ENCODE data around the gene WDFY4. TPM values are rescaled to one million over a fixed set of nuclear protein-coding genes. Genes with fewer than 3 reads are reported as not detected.

WDFY4 gene
- polyA plus RNA-seq, 1 donor (not counting 4 experiments of a cell fraction or from before 2014, with no cell fraction given) = 0.04 TPM

DNA sequence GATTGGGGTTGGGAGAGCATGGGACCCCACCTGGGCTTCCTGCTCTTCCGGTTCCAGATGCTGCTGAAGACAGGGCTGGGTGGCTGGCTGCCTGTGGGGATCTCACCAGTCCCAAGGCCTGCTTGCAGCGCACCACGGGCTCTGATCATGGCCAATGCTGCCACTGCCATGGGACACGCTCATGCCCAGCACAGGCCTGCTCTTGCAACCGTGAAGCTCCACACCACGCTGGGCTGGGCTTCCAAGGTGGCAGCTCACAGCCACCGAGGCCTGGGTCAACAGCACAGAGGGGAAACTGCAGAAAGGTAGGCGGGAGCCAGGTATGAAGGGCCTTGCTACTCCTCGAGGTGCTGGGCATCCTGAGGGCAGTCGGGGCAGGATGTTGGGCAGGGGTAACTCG is 327.1 kb downstream of the WDFY4 start:
- TF ChIP-seq, protein P1, sequence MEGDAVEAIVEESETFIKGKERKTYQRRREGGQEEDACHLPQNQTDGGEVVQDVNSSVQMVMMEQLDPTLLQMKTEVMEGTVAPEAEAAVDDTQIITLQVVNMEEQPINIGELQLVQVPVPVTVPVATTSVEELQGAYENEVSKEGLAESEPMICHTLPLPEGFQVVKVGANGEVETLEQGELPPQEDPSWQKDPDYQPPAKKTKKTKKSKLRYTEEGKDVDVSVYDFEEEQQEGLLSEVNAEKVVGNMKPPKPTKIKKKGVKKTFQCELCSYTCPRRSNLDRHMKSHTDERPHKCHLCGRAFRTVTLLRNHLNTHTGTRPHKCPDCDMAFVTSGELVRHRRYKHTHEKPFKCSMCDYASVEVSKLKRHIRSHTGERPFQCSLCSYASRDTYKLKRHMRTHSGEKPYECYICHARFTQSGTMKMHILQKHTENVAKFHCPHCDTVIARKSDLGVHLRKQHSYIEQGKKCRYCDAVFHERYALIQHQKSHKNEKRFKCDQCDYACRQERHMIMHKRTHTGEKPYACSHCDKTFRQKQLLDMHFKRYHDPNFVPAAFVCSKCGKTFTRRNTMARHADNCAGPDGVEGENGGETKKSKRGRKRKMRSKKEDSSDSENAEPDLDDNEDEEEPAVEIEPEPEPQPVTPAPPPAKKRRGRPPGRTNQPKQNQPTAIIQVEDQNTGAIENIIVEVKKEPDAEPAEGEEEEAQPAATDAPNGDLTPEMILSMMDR (optimal IDR thresholded peaks at IDR 0.05 in 1 of 3, IDR thresholded peaks at IDR 0.05 in 1 of 3, conservative IDR thresholded peaks at IDR 0.05 in 1 of 3; ENCODE audit: extremely low read depth in 1 of 3, insufficient read depth in 2 of 3, low read length in 3 of 3) = no peak
- TF ChIP-seq EZH2 (IDR thresholded peaks at IDR 0.05; ENCODE audit: low read length) = no peak
- Histone ChIP-seq H3K27me3 (ENCODE audit: control insufficient read depth, extremely low read depth, insufficient read depth, low read length) (no peaks in the 10 kb centered on the region), H3K9me3 (ENCODE audit: control insufficient read depth, low read depth, low read length) (no peaks in the 10 kb centered on the region), H3K9me1 (ENCODE audit: control insufficient read depth, extremely low read depth, insufficient read depth, low read length) (no peaks in the 10 kb centered on the region), H3K4me2 (ENCODE audit: control insufficient read depth, extremely low read depth, insufficient read depth, low read depth, low read length) (no peak overlapping the region), H3K4me3 (ENCODE audit: control insufficient read depth in 2 of 3, extremely low read depth in 1 of 3, insufficient read depth in 2 of 3, low read depth in 1 of 3, low read length in 3 of 3) (no peak overlapping the region), H3K4me1 (ENCODE audit: control insufficient read depth, extremely low read depth, insufficient read depth, low read length) (no peaks in the 10 kb centered on the region), H3K27ac (ENCODE audit: control insufficient read depth, insufficient read depth, low read length) (no peak overlapping the region), H2AFZ (ENCODE audit: control insufficient read depth, low read length) (no peak overlapping the region), H3K79me2 (ENCODE audit: control insufficient read depth, insufficient read depth, low read length) (no peaks in the 10 kb centered on the region), H4K20me1 (ENCODE audit: control insufficient read depth, extremely low read depth, insufficient read depth, low read length) (no peaks in the 10 kb centered on the region), H3K36me3 (ENCODE audit: control insufficient read depth in 2 of 2, extremely low read depth in 1 of 2, insufficient read depth in 2 of 2, low read length in 2 of 2) (no peaks in the 10 kb centered on the region), H3K9ac (ENCODE audit: control insufficient read depth, extremely low read depth, insufficient read depth, low read length) (no peak overlapping the region)
- DNase-seq (ENCODE audit: low read depth, low spot score) (no peak), FAIRE-seq (no peak)
- dilution Hi-C loops (cut with MboI; ENCODE audit: extremely low pct_ligation_motif_present, low sequenced_read_pairs) = no loop called here

DNA sequence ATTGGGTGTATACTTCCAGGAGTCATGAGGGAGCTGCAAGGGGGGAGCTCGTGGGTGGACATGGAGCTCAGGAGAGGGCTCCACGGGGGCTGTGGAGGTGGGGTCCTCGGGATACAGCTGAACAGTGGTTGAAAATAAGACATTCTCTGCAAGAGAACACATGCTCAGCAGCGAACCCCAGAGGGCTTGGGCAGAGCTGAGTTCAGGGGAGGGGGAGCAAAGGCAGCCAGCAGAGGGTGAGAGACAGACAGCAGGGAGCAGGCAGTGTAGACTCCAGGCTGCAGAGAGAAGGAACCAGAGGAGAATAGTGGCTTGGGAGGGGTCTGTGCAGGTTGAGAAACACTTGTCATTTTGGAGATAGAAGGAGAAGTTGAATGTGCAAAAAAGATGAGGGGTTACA is 327.9 kb downstream of the WDFY4 start:
- TF ChIP-seq, protein P1 (optimal IDR thresholded peaks at IDR 0.05 in 1 of 3, IDR thresholded peaks at IDR 0.05 in 1 of 3, conservative IDR thresholded peaks at IDR 0.05 in 1 of 3; ENCODE audit: extremely low read depth in 1 of 3, insufficient read depth in 2 of 3, low read length in 3 of 3) = no peak
- no peak for TF ChIP-seq EZH2 (IDR thresholded peaks at IDR 0.05; ENCODE audit: low read length)
- H3K36me3 ChIP-seq (ENCODE audit: control insufficient read depth in 2 of 2, extremely low read depth in 1 of 2, insufficient read depth in 2 of 2, low read length in 2 of 2) = no peaks in the 10 kb centered on the region
- no peak overlapping the region for H3K9ac ChIP-seq (ENCODE audit: control insufficient read depth, extremely low read depth, insufficient read depth, low read length)
- H3K27me3 ChIP-seq (ENCODE audit: control insufficient read depth, extremely low read depth, insufficient read depth, low read length) = no peaks in the 10 kb centered on the region
- H3K79me2 ChIP-seq (ENCODE audit: control insufficient read depth, insufficient read depth, low read length) = no peaks in the 10 kb centered on the region
- no peak overlapping the region for H3K27ac ChIP-seq (ENCODE audit: control insufficient read depth, insufficient read depth, low read length)
- no peaks in the 10 kb centered on the region for H3K4me1 ChIP-seq (ENCODE audit: control insufficient read depth, extremely low read depth, insufficient read depth, low read length)
- no peak overlapping the region for H3K4me3 ChIP-seq (ENCODE audit: control insufficient read depth in 2 of 3, extremely low read depth in 1 of 3, insufficient read depth in 2 of 3, low read depth in 1 of 3, low read length in 3 of 3)
- no peak for DNase-seq (ENCODE audit: low read depth, low spot score)
- H3K4me2 ChIP-seq (ENCODE audit: control insufficient read depth, extremely low read depth, insufficient read depth, low read depth, low read length) = no peak overlapping the region
- dilution Hi-C loops (cut with MboI; ENCODE audit: extremely low pct_ligation_motif_present, low sequenced_read_pairs) = no loop called here
- no peaks in the 10 kb centered on the region for H3K9me1 ChIP-seq (ENCODE audit: control insufficient read depth, extremely low read depth, insufficient read depth, low read length)
- no peak overlapping the region for H2AFZ ChIP-seq (ENCODE audit: control insufficient read depth, low read length)
- FAIRE-seq = no peak
- no peaks in the 10 kb centered on the region for H4K20me1 ChIP-seq (ENCODE audit: control insufficient read depth, extremely low read depth, insufficient read depth, low read length)
- no peaks in the 10 kb centered on the region for H3K9me3 ChIP-seq (ENCODE audit: control insufficient read depth, low read depth, low read length)

All from keratinocyte (primary cell).